Activated CD4-positive, alpha-beta T cell treated with anti-CD3 and anti-CD28 coated beads for 4 hours (primary cell): ENCODE measurements around the gene RBM47.
"Not testable (repeated sequence)": the region's sequence is repeated elsewhere in the genome, so short reads cannot be mapped to it uniquely, and the experiment has no call there.

Source experiments
- DNase-seq, 2 donors: peaks; one replicate each; pipeline ENCODE4 v3.0.0-alpha.2; 2020

RBM47 gene

DNA sequence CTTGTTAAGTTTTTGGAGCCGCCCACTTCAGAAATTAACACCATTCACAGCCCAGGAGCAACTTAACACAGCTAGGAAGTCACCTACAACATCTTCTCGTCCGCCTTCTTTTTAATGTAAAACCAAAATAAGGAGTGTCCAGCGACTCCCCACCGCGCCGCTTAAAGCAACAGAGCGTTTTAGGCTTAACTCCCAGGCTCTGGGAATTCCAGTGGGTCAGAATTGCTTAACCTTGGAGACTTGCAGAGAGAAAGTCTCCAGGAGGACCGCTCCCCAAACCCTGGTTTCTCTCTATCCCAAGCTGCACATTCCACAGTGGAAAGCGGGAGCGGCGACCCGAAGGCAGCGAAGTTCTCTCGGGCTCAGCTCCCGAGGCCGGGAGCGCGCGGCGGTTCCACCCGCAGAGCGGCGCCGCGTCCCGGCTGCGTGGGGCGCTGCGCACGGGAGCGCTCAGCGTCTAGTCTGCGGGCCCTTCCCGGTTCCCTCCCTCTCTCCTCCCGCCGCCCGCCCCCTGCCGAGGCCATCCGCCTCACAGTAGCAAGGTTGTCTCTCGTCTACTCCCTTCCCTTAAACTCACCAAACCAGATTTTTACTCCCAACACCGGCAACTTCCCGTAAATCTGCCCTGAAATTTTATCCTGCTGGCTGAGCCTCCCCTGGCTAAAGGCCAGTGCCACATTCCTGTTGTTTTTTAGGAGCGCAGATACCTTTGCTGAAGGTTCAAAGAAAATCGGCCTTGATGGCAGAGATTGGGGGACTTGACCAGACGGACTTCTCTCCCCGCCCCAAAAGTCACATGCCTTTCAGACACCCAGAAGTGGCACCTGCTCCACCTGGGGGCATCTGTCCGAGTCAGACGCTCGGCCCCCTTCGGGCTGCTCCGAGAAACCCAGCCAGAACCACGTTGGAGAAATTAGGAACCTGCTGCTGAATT is at the start of gene RBM47:
RBM47 (minus strand) TSS at position 464 of the 934 bp plus-strand sequence. CDS start 190,971 bp downstream, outside the sequence.
- peak; percentile 15 to 29 for DNase-seq

DNA sequence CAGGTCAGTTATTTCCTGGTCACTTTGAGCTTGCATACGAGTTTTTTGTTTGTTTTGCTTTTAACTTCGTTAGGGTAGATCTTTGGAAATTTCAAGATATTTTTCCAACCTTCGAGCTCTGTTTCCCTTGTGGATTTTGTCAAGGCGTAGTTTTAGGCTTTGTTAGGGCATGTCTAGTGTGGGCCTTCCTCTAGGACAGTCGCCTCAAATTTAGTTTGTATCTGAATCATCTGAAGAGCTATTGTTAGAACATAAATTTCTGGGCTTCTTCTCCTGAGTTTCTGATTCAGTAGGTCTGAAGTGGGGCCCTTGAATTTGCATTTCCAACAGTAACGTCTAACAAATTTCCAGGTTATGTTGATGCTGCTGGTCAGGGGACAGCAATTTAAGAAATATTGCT is 48.8 kb upstream of the RBM47 start:
- no peak for DNase-seq

DNA sequence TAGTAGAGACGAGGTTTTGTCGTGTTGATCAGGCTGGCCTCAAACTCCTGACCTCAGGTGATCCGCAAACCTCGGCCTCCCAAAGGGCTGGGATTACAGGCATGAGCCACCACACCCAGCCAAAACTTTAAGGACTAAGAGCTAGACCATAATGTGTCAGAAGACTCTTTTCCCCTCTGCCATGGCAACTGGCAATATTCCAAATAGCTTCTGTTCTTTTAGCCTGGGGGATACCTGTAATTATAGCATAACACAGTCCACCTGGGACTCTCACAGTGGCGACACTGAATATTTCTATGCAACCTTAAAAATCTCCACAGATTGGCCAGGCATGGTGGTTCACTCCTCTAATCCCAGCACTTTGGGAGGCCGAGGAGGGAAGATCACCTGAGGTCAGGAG is 45.5 kb upstream of the RBM47 start:
- no peak for DNase-seq

DNA sequence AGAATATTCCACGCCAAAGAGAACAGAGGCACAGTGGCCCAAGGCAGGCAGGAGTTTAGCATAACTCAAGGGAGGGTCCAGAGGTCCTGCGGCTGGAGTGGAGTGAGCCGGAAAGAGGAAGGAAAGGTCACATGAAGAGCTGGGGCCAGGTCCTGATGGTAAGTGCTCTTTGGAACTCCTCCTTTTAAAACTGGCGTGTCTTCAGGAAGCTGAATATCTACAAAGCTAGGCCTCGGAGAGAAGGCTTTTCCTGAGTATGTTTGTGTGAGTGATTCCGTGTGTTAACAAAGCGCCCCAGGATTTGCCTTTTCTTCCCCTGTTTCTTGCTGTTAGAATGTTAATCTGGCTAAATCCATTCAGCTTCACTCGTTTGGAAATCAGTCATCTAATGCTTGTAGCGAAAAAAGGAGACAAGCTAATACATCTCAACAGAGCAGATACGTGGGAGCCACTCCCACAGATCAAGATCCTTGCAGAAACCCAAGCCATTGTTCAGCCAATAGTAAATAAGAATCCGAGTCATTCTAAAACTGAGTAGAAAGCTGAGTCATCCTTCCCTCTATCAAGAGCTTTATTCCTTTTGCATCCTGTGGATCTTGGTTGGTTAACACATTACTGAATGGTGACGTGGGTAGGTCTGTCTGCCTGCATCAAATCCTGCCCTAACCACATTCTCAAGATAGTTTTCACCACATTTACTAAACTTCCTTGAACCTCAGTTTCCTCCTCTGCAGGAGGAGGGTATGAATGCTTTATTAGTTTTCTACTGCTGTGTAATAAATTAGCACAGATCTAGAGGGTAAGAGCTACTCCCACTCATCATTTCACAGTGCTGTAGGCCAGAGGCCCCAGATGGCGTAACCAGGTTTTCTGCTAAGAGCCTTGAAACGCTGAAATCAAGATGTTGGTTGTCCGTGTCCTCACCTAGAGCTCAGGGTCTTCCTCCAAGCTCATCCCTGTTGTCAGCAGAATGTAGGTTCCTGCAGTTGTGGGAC is 43.2 kb upstream of the RBM47 start:
- peak; percentile 22 to 26 for DNase-seq

DNA sequence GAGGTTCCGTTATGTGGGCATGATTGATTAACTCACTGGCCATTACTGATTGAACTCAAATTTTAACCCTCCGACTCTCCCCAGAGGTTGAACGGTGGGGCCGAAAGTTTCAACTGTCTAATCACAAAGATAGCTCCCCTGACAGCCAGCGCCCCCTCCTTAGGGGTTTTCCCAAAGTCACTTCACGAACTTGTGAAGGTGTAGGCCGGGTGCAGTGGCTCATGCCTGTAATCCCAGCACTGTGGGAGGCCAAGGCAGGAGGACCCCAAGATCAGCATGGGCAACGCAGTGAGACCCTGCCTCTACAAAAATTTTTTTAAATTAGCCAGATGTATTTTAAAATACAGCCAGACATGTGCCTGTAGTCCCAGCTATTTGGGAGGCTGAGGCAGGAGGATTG is 39.8 kb upstream of the RBM47 start:
- no peak for DNase-seq

DNA sequence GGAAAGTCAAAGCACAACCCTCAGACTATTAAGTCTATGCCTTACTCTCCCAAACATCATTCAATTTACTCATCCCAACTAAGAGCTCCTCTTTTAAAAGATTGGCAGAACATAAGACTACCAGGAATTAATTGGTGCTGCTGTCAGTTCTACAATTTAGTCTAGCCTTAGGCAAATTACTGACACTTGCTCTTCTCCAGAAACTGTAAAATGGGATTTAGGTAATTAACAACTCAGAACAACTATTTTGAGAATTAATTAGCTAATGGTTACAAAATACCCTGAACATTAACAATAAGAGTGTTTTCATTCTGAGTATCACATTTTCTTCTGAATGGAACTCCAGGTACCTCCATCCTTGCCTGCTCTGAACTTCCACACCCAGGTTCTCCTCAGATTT is 36.2 kb upstream of the RBM47 start:
- no peak for DNase-seq

DNA sequence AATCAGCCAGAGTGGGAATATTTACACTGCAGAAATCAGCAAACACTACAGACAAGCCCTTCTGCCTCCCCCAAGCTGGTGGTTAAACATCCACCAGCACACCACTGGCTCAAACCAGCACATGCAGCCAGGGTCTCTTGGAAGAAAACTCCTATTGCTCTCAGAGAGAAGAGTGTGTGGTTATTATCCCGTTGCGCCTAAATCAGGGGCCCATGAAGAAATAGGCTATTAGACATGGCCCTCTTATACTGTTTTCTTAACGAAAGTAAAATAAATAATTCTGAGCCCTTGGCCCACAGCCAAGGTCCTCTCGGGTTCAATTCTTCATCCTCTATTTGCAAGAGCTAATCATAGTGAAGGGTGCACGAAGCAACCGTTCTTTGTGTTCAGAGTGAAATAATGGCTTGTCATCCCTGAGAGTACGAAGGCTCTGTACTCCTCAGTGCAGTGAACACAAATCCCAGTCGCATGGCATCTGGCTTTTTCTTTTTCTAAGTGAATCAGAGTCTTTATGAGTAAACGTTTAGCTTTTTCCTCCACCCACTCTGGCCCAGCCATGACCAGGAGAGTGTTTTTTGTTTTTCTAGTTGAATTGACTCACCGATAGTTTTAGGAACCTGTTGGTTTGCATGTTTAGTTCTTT is 33.4 kb upstream of the RBM47 start:
- DNase-seq, result no peak

DNA sequence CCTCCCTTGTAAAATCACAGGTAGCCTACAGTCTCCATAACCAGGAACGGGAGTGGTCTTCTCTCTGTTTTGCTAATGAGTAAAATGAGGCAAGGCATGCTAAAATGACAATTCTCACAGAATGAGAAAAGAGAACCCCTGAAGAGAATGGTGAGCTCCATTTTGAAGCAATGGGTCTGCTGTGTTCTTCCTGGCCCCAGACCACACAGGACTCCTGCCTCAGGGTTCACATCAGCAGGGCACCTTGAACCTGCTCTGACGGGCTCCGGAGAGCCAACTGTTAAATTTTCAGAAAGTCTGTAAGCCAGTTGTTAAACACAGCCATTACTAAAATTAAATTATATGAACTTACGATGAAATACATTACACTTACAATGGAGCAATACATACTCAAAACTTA is 32.1 kb upstream of the RBM47 start:
- DNase-seq, result no peak

DNA sequence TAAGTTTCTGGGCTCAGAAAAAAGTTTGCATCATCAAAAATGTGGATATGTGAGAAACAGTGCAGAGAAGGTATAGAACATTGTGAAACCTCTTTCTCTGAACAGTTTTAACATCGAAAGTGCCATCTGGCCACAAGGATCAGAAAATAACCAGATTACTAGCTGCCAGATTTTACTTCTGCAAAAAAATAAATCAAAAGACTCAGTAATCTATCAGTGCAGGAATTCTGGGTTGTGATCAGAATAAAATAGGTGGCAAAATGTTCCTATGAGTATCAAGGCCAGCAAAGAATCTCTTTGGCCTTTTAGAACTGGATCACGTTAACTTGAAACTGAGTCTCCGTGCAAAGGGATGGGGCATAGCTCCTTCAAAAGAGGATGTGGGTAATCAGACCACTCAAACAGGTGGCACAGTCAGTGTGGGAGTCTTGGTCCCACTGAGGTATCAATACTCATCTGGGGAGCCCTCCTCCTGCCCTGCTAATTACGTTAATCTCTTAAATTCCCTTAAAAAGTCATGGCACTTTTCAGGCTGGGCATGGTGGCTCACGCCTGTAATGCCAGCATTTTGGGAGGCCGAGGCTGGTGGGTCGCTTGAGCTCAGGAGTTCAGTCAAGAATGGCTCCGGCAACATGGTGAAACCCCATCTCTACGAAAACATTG is 26.7 kb upstream of the RBM47 start:
- no peak for DNase-seq

DNA sequence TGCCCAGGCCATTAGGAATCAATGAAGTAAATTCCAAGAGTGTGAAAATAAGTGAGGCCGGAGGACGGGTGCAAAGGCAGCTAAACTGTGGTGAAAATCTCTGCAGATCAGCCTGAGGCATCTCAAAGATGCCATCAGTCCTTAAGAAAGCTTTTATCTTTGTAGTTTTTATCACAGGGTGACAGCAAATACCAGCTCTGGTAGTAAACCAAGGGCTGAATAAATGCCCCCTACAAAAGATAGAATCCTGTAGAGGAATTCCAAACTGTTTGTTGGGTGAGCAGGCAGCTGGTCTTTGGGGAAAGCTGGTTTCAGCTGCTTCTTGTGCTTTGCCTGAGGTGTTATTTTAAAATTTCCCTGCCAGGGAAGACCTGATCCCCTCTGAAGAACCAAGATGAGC is 21.6 kb upstream of the RBM47 start:
- no peak for DNase-seq

DNA sequence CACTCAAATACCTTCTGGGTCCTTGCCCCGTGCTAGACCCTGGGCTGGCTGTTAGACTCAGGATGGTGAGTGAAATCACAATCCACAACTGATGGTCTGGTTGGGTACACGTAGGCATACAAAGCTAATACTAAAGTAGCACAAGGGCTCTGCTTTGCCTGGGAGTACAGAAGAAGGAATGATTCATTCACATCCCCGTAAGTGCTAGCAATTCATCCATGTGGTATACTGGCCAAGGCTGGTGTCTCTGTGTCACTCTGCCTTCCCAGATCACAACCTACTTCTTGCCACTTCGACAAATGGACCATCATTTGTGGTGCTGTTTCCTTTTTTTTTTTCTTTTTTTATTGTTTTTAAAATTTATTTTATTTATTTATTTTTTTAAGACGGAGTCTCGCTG is 19.7 kb upstream of the RBM47 start:
- no peak for DNase-seq

DNA sequence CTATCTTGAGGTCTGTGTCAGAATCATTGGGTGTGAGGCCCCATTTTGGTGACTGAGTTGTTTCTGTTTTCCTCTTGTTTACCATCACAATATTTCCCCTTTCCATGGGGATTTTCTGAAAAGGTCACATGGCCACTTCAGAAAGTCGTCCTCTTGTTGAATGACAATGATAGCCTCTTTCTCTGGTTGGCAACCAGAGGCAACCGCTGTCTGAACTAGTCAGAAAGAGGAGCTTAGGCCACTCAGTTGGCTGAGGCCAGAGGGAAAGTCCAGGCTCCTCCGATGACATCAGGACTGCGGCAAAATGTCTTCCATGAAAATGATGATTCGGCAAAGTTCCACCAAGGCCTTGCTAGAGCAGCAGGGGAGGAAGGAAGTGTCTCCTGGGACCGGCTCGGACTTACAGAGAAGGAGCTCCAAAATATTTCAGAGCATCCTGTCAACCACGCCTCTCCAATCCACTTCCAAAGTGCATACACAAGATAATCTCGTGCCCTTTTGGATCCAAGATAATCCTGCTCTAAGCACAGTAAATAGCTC is 19.1 kb upstream of the RBM47 start:
- DNase-seq, result no peak

DNA sequence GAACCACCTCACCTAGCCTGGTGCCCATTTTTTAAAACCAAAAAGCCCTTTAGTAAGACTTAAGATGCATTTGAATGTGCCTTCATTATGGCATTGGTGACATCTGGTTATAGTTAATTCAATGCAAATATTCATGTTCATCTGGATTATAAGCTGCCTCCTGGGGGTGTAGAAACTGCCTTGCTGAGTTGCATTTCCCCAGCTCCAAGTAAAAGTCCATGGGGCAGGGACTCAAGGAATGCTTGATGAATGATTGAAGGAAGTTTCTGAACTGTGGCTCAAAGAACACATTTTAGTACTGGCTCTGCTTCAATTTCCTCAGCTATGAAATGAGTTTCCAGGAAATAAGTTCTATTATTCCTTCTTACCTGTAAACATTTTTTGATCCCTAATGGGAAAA is 18.5 kb upstream of the RBM47 start:
- DNase-seq, result no peak

DNA sequence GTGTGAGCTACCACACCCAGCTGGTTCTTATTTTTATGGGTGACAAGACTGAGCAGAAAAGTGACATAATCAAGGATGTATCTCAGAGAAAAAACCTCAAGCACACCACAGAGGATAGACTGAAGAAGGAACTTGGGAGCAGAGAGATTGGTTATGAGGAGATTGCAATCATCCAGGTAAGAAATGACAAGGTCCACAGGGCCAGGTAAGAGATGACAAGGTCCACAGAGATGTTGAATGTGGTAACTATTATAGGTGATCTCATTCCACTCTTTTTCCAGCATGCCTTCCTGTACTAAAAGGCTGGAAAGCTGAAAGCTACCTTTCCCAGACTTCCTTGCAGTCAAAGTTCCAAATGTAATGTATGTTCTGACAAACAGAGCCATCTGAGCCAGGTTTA is 15.9 kb upstream of the RBM47 start:
- DNase-seq, result no peak

DNA sequence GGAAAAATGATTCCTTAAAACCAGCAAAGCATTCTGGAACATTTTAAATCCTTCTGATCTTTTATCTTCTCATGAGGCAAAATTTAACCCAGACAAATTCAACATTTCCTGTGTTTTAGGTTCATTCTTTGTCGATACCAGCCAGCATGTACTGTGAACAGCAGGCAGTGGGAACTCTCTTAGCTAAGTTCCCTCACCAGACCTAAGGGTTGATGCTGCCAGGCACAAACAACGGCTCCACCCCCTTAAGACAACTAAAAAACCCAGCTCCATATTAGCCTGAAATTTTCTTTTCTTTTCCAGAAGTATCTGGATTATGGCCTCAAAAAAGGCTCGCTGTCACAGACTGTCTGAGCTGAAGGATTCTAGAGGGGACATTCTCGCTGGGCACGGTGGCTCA is 2.4 kb upstream of the RBM47 start:
- no peak for DNase-seq

DNA sequence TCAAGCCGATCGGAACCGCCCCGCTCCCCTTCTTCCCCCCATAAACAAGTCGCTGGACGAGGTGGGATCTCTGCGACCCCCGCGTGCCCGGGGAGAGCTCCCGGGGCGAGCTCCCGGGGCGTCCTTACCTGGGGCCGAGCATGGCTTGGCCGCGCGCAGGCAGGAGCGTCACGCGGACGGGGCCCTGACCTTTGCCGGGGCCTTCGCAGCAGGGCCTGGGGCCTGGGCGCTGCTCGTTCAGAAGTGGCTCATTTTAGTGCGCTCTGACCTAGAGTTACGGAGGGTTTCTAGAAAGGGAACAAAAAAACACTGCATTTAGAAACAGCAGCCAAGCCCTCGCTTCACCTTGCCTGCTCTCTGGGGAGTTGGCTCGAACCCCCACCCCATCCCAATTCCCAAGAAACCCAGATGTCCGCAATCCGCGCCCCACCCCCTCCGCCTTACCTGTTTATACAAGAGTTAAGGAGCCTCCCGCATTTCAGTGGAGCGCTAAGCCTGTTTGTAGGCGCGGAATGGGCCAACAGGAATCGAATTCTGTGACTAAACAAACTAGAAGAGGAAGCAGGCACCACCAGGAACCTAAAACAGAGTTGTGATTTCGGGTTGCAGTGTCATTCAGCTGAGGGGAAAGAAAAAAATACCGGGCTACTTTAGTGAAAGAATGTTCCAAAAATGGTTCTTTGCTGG is 814 bp upstream of the RBM47 start:
- DNase-seq, result no peak

DNA sequence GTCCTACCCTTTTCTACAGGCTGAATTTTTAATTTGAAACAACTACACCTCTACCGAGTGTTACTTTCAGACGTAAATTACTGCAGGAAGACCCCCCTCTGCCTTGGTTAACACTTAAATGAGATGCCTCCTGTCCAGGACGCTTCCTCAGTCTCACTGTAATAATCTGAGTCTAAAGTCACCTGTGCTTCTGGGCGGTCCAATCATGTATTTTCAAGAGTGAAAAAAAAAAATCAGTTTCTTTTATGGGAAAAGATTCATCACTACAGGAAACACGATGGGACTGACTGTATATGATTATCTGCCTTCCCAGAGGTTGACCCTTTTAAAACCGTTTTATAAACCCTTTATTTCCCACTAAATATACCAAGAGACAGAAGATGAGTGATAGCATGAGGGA is 776 bp downstream of the RBM47 start:
- DNase-seq, result no peak

DNA sequence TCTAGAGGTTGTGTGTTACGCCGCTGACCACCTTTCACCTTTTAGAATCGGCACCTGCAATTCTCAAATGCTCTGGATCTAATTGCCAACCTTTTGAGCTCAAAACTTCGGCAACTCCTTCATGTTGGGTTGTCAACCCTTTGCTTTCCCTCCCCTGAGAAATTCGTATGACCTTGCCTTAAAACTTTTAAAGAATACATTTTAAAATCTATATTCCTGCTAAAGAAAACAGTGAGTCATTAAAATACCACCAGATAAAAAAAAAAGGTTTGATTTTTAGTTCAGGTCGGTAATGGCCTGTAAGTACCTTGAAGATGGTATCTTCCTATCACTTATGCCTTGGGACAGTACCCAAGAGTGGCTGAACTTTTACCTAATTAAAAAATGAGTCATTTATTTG is 1.3 kb downstream of the RBM47 start:
- not testable (repeated sequence) for DNase-seq

DNA sequence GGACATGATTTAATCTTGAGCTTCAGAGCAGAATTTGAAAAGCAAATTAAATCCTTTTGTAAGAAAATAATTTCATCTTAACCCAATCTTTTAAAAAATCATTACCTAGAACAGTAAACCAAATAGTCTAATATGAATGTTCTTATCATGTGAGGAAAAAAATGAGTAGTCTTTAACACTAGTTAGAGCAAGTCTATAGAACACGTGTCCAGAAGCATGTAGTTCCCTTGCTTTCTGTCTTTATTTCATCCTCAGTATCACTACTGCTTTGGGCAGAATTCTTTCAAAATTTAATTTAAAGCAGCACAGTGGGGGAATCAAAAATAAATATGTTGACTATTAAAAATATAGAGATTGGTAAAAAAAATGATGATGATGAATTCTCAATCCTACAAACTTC is 2.1 kb downstream of the RBM47 start:
- DNase-seq, result no peak

DNA sequence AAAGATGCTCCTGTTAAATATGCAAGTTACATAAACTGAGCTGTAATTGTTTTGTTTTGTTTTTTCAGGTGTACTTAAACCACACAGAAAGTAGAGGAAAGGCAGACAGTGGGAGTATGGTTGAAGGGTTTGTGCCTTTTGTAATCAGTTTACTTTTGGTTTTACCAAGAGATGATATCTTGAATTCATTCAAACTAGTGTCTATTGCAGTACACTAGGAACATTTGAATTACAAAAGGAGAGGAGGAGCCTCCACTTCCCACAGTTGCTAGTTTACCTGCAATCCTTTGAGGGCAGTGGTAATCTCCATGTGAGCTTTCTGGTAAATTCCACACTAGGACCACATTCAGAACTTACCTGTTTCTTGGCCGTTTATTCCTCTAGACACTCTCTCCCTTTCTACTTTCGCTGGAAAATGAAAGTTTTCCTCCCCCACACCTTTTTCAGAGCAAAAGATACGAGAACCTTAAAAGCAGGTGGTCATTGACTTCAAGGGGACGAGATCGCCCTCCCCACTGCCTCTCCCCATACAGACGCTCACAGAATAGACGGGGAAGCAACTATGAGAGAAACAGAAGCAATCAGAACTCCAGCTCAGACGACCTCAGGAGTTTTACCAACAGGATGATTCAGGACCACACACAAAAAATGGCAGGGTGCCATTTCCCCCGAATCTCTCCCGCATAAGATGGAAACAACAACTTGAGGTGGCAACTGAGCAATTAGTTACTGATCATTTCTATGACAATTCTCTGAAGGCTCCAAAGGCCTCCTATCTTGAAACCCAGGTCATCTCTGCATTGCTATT is 3.3 kb downstream of the RBM47 start:
- DNase-seq, result no peak

DNA sequence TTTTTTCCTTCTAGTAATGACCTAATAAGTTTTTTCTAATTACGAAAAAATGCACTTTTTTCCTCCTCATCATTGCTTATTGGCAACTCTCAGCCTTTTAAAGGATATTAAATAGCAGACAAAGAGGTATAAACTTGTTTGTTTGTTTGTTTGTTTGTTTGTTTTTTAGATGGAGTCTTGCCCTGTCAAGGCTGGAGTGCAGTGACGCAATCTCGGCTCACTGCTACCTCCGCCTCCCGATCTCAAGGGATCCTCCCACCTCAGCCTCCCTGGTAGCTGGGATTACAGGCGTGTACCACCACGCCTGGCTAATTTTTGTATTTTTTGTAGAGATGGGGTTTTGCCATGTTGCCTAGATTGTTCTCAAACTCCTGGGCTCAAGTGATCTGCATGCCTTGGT is 6.0 kb downstream of the RBM47 start:
- no peak for DNase-seq
